Keratinocyte (primary cell): Measurements from ENCODE around the gene RBM3.

ENCODE experiments used
- EZH2 ChIP-seq: IDR thresholded peaks from one replicate; pipeline ENCODE4 v1.6.1; 2012; ENCODE audit warnings: inconsistent platforms, mild to moderate bottlenecking, low read length, moderate library complexity
- TF ChIP-seq, protein P1 (sequence below), 3 experiments: IDR thresholded peaks in 1 of 3; conservative IDR thresholded peaks in 1 of 3; optimal IDR thresholded peaks in 1 of 3; 2 replicates in 2 of 3; 3 replicates in 1 of 3; pipeline versions ENCODE3 to v1.5.1; 2011; ENCODE audit warnings: low read length in 3 of 3, mild to moderate bottlenecking in 3 of 3, moderate library complexity in 2 of 3, control low read depth in 1 of 3, inconsistent platforms in 1 of 3; ENCODE audit not compliant: insufficient read depth in 2 of 3; ENCODE audit errors: extremely low read depth in 1 of 3

- TF ChIP-seq, protein P1, sequence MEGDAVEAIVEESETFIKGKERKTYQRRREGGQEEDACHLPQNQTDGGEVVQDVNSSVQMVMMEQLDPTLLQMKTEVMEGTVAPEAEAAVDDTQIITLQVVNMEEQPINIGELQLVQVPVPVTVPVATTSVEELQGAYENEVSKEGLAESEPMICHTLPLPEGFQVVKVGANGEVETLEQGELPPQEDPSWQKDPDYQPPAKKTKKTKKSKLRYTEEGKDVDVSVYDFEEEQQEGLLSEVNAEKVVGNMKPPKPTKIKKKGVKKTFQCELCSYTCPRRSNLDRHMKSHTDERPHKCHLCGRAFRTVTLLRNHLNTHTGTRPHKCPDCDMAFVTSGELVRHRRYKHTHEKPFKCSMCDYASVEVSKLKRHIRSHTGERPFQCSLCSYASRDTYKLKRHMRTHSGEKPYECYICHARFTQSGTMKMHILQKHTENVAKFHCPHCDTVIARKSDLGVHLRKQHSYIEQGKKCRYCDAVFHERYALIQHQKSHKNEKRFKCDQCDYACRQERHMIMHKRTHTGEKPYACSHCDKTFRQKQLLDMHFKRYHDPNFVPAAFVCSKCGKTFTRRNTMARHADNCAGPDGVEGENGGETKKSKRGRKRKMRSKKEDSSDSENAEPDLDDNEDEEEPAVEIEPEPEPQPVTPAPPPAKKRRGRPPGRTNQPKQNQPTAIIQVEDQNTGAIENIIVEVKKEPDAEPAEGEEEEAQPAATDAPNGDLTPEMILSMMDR (optimal IDR thresholded peaks at IDR 0.05 in 1 of 3, IDR thresholded peaks at IDR 0.05 in 1 of 3, conservative IDR thresholded peaks at IDR 0.05 in 1 of 3; ENCODE audit: extremely low read depth in 1 of 3, insufficient read depth in 2 of 3, low read length in 3 of 3): no peak
- no peak for TF ChIP-seq EZH2
Observed at GRCh38 chrX:48558271-48558670, 16.0 kb upstream of the RBM3 start.
